LNCaP clone FGC (cell line): ENCODE results near the gene USP54.

Experiments used
- DNase-seq: peaks from one replicate; pipeline ENCODE4 v3.0.0-alpha.2; 2011; ENCODE audit warnings: low read depth
- H3K4me3 ChIP-seq: 2 replicates; pipeline ENCODE4 v1.5.1; 2011; ENCODE audit warnings: mild to moderate bottlenecking, low read depth, low read length, control low read depth
- TF ChIP-seq, protein P1 (sequence below): IDR thresholded peaks from 2 replicates; pipeline ENCODE4 v1.5.1; 2012; ENCODE audit warnings: mild to moderate bottlenecking; ENCODE audit not compliant: control insufficient read depth, insufficient read depth; ENCODE audit errors: extremely low read depth

The USP54 gene

GRCh38 chr10:73478636-73479035 lies 112.5 kb downstream of the USP54 start:
- TF ChIP-seq, protein P1, sequence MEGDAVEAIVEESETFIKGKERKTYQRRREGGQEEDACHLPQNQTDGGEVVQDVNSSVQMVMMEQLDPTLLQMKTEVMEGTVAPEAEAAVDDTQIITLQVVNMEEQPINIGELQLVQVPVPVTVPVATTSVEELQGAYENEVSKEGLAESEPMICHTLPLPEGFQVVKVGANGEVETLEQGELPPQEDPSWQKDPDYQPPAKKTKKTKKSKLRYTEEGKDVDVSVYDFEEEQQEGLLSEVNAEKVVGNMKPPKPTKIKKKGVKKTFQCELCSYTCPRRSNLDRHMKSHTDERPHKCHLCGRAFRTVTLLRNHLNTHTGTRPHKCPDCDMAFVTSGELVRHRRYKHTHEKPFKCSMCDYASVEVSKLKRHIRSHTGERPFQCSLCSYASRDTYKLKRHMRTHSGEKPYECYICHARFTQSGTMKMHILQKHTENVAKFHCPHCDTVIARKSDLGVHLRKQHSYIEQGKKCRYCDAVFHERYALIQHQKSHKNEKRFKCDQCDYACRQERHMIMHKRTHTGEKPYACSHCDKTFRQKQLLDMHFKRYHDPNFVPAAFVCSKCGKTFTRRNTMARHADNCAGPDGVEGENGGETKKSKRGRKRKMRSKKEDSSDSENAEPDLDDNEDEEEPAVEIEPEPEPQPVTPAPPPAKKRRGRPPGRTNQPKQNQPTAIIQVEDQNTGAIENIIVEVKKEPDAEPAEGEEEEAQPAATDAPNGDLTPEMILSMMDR, result no peak
- H3K4me3 ChIP-seq, result no peak overlapping the region
- DNase-seq, result no peak

- TF ChIP-seq, protein P1, result no peak
- H3K4me3 ChIP-seq, result no peak overlapping the region
- no peak for DNase-seq
Observed at GRCh38 chr10:73471226-73471625, 119.9 kb downstream of the USP54 start.

DNA sequence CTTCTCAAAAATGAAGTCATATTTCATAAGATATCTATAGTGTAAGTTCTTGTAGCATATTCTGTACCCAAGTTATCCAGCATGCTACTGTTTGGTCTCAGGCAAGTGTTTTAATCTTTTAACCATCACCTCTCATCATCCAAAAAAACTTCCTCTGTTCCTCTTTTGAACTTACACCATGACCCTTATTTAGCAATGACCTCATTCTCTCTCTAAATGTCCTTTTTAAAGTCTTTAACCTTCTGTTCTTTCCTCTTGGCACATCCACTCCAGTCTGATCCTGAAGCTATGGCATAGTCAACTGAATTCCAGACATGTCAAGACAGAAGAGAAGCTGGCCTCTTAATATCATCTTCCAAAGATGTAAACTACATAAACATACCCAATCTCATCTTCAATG lies 121.6 kb downstream of the USP54 start:
- TF ChIP-seq, protein P1, result no peak
- no peak for DNase-seq
- no peak overlapping the region for H3K4me3 ChIP-seq

DNA sequence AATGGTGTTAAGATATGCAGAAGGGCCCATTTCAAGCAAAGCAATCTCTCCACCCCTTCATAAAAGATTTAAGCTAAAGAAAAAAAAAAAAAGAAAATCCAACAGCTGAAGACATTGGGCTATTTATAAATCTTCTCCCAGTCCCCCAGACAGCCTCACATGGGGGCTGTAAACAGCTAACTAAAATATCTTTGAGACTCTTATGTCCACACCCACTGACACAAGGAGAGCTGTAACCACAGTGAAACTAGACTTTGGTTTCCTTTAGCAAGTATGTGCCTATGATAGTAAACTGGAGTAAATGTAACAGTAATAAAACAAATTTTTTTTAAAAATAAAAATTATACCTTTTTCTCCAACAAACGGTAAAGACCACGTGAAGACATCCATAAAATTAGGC lies 123.9 kb downstream of the USP54 start:
- TF ChIP-seq, protein P1, result no peak
- H3K4me3 ChIP-seq, result no peak overlapping the region
- DNase-seq, result no peak

- TF ChIP-seq, protein P1, result no peak
- H3K4me3 ChIP-seq, result no peak overlapping the region
- no peak for DNase-seq
Observed at GRCh38 chr10:73465978-73466726, 125.0 kb downstream of the USP54 start.

DNA sequence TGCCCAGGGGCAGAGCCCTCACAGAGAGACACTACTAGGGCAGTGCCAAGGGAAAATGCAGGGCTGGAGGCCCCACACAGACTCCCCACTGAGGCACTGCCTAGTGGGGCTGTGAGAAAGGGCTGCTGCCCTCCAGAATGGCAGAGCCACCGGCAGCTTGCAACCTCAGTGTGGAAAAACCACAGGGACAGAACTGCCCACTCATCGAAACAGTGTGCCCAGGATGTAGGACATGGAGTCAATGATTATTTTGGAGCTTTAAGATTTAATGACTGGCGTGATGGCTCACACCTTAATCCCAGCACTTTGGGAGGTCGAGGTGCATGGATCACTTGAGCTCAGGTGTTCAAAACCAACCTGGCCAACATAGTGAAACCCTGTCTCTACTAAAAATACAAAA lies 130.2 kb downstream of the USP54 start:
- TF ChIP-seq, protein P1, result no peak
- H3K4me3 ChIP-seq, result no peak overlapping the region
- DNase-seq, result no peak

DNA sequence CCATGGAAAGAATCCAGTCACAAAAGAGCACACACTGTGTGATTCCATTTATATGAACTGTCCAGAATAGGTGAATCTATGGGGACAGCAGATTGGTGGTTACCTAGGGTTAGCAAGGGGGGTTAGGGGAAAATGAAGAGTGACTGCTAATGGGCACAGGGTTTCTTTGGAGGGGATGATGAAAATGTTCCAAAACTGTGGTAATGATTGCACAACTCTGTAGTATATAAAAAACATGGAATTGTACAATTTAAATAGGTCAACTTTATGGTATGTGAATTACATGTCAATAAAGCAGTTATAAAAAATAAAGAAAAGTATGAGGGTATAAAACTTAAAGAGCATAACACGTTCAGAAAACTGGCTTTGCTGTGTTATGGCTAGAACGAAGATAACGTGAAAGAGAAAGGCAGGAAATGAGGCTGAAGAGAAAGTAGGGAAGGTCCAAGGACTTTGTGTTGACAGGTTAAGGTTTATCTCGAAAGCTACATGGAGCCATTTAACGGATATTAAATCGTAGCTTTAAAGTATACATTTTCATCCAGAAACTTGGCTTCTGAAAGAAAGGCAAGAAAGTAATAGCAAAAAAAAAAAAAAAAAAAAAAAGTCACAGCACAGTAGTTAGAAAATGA lies 131.3 kb downstream of the USP54 start:
- H3K4me3 ChIP-seq, result no peak overlapping the region
- TF ChIP-seq, protein P1, result no peak
- DNase-seq, result no peak
